ENCODE measurements around the gene DNAJC8.

The DNAJC8 gene

GRCh38 chr1:28232558-28233263, at the start of gene DNAJC8:
Gene DNAJC8 (minus strand): TSS chr1:28233029. CDS start chr1:28232998, 31 bp downstream.
- peak; percentile 93 for FAIRE-seq
- peak; percentile 90 for DNase-seq (ENCODE audit: extremely low spot score, insufficient read length, low read depth)

DNA sequence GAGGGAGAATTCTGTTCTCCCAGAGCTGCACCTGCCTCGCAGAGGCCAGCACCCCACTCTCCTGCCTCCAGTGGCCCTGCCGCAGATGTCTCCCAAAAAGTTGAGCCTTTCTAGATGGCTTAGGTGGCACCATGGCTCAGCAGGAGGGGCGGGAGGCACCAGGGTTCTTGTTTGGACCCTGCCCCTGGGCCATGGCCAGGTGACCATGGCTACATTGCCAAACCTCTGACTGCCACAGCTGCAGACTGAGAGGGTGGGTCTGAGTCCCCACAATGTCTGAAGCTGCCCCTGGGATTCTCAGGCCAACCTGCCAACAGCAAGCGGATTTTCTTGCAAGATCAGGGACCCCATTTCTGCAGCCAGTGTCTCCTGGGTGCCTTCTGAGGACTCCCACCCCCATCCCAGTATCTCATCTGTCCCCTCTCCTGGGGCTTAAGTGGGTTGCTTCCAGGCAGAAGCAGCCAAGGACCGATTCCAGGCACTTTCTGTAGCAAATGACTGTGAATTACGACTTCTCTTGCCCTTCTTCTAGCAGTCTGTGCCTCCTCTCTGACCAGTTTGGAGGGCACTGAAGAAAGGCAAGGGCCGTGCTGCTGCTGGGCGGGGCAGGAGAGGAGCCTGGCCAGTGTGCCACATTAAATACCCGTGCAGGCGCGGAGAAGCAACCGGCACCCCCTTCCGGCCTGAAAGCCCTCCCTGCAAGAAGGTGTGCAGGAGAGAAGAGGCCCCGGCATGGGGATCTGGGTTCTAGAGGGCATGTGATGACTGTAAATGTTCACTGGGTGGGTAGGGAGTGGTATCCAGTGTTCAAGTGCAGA, 49.0 kb upstream of the DNAJC8 start:
- FAIRE-seq (no peak), DNase-seq (ENCODE audit: extremely low spot score, insufficient read length, low read depth) (no peak)

GRCh38 chr1:28280977-28281381, 48.1 kb upstream of the DNAJC8 start:
- FAIRE-seq (no peak), DNase-seq (ENCODE audit: extremely low spot score, insufficient read length, low read depth) (no peak)

- DNase-seq (ENCODE audit: extremely low spot score, insufficient read length, low read depth) = no peak
- FAIRE-seq = no peak
Observed at GRCh38 chr1:28280501-28280900, 47.7 kb upstream of the DNAJC8 start.

DNA sequence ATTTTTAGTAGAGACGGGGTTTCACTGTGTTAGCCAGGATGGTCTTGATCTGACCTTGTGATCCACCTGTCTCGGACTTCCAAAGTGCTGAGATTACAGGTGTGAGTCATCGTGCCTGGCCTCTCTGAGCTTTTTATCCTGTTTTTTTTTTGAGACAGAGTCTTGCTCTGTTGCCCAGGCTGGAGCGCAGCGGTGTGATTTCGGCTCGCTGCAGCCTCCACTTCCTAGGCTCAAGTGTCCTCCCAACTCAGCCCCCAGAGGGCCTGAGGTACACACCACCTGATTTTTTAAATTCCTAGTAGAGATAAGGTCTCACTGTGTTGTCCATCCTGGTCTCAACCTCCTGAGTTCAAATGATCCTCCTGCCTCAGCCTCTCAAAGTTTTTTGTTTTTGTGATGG, 46.9 kb upstream of the DNAJC8 start:
- FAIRE-seq (no peak), DNase-seq (ENCODE audit: extremely low spot score, insufficient read length, low read depth) (no peak)

DNA sequence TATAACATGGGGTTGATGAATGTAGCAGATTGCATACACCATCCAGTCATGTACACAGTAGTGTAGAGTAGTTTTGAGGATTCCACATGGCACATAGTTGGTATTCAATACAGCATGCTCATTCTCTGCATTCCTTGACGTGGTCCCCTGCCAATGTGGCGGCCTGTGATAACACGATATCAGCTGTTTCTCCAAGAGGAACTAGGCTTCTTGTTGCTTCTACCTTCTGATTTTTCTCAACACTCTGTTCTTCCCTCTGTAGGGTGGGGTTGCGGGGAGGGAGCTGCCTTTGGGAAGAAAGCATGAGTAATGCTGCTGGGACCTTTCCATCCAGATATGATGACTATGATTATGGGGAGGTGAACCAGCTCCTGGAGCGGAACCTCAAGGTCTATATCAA, 45.9 kb upstream of the DNAJC8 start:
- DNase-seq (ENCODE audit: extremely low spot score, insufficient read length, low read depth) (no peak), FAIRE-seq (no peak)

- FAIRE-seq (no peak), DNase-seq (ENCODE audit: extremely low spot score, insufficient read length, low read depth) (no peak)
Observed at GRCh38 chr1:28273216-28273860, 40.5 kb upstream of the DNAJC8 start.

DNA sequence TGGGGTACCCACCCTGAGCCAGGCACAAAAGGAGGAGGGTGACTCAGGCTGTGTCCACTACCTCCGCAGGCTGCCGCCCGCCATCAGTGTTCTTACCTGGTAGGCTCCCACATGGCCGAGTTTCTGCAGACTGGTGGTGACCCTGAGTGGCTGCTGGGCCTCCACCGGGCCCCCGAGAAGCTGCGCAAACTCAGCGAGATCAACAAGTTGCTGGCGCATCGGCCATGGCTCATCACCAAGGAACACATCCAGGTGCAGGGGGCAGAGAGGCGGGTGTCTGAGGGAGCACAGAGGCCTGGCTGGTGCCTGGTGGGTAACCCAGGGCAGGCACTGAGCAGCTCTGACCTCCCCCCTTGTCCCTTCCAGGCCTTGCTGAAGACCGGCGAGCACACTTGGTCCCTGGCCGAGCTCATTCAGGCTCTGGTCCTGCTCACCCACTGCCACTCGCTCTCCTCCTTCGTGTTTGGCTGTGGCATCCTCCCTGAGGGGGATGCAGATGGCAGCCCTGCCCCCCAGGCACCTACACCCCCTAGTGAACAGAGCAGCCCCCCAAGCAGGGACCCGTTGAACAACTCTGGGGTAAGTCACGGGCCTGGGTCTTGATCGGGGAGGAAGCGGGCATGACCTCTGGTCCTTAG, 39.5 kb upstream of the DNAJC8 start:
- DNase-seq (ENCODE audit: extremely low spot score, insufficient read length, low read depth) = no peak
- no peak for FAIRE-seq

DNA sequence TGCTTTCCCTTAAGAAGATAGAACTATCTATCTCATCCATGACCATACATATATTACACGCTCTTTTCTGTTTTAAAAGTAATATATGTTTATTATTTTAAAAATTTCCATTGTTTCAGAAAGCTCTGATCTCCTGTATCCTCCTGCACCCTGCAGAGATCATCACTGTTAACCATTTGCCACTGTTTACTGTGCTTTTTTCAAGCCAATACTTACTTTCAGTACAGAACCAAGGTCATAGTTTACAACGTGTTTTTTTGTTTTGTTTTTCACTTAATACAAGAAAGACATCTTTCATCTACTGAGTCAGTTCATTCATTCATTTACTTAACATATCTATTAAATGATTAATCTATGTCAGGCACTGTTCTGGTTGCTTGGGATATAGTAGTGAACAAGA, 36.7 kb upstream of the DNAJC8 start:
- FAIRE-seq = no peak
- no peak for DNase-seq (ENCODE audit: extremely low spot score, insufficient read length, low read depth)

DNA sequence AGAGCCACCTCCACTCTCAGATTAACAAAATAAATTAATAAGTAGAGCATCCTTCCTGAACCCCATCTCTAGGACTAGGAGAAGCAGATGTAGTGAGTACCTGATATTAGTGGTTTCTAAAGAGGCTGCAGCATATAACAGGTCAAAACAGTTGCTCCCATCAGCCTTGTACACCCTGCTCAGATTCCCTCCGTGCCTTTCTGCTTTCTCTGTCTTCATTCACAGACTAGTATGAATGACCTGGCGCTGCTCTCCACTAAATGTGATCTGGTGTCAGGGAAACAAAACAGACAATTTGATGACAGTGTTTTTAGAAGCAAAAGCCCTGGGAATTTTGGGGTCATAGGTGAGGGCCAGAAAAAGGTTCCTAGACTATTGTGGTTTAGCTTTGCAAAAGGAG, 34.8 kb upstream of the DNAJC8 start:
- no peak for DNase-seq (ENCODE audit: extremely low spot score, insufficient read length, low read depth)
- no peak for FAIRE-seq

- no peak for DNase-seq (ENCODE audit: extremely low spot score, insufficient read length, low read depth)
- no peak for FAIRE-seq
Observed at GRCh38 chr1:28266920-28267322, 34.1 kb upstream of the DNAJC8 start.

DNA sequence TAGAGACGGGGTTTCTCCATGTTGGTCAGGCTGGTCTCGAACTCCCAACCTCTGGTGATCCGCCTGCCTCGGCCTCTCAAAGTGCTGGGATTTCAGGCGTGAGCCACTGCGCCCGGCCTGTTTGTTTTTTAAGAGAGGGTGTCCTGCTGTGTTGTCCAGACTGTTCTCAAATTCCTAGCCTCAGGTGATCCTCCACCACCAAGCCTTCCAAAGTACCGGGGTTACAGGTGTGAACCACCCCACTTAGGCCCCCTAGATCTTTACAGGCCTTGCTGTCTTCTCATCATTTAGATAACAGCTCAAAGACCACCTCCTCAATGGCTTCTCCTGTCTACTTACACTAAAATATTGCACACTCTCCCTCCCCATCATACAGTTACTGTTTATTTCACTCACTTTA, 32.7 kb upstream of the DNAJC8 start:
- DNase-seq (ENCODE audit: extremely low spot score, insufficient read length, low read depth) = no peak
- no peak for FAIRE-seq

GRCh38 chr1:28264897-28265296, 32.1 kb upstream of the DNAJC8 start:
- FAIRE-seq (no peak), DNase-seq (ENCODE audit: extremely low spot score, insufficient read length, low read depth) (no peak)

DNA sequence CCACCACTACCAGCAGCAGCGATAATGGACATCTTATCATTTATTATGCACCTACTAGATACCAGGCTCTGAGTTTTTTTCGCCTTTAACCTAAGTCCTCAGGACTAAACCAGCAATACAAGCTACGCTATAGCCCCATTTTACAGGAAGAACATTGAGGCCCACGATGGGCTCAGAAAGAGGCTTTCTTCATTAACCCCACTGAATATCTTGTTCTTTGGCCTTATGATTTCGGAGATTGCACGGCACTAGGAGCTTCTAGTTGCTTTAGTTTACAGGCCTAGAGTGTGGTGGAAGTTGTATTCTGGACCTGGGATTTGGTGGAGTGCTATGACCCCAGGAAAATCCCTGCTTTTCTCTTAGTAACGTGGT, 28.0 kb upstream of the DNAJC8 start:
- FAIRE-seq (no peak), DNase-seq (ENCODE audit: extremely low spot score, insufficient read length, low read depth) (no peak)

DNA sequence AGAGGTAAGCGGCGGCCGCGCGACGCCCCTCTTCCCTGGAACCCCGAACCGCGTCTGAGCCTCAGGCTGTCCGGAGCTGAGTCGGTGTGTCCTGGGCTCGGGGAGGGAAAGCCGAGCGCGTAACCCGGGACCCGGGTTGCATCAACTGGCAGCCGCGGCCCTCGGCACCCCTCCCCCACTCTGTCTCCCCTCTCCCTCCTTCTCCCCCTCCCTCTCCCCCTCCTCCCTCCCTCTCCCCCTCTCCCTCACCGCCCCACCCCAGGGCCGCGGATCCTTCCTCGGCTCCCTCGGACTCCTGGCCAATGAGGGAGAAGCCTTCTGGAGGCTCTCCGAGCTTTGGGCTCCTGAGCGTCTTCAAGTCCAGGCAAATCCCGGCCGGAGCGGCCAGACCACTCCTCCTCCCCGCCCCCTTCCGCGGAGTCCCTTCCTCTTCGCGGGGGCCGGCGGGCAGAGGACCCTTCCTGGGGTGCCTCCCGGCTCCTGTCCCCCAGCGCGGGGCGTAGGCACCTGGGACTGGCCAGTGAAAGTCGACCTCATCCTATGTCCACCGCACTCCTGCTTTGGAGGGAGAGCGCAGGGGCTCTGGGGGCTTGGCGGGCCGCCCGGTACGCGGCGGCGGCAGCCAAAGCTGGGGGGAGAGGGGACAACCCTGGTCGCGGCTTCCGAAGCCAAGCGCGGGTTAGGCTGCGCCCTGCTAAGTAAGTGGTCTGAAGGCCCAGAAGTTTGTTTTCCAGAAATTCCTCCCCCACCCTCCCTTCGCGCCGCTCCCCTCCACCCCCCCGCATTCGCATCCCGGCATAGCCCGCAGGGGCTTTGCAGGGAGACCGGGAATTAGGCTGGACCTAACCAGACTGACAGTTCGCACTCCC, 27.3 kb upstream of the DNAJC8 start:
- FAIRE-seq = no peak

DNA sequence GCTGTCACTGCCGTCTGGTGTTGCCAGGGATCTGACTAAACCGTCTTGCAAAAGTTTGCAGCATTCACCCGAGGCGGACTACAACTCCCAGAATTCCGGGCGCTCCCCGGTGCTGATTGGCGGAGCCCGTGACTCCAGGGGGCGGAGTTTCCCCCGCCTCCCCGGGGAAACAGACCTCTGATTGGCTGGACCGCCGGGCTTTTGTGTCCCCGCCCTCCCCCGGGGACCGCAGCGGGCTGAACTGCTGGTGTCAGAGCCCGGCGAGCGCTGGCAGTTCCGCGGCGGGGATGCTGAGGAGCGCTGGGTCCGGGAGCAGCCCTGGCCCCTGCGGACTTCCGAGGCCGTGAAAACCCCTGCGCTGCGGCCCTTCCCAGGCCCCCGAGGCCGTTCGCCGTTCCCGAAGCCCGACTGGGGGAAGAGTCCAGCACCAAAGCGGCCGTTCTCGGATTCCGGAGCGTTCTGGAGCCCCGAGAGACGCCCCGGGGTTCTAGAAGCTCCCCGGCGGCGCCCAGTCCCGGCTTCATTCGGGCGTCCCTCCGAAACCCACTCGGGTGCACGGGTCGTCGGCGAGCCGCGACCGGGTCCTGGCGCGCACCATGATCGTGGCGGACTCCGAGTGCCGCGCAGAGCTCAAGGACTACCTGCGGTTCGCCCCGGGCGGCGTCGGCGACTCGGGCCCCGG, 26.6 kb upstream of the DNAJC8 start, which contains the start of gene SESN2:
Gene SESN2 (plus strand): TSS at position 267 of the 682 bp plus-strand sequence. CDS start 330 bp downstream, at position 597.
- peak; percentile 98 for DNase-seq (ENCODE audit: extremely low spot score, insufficient read length, low read depth)
- FAIRE-seq = peak; percentile 97

More for the DNA sequence above, 27.3 kb upstream of the DNAJC8 start:
- DNase-seq (ENCODE audit: extremely low spot score, insufficient read length, low read depth) = no peak

GRCh38 chr1:28258628-28259251, 25.9 kb upstream of the DNAJC8 start:
- FAIRE-seq (no peak), DNase-seq (ENCODE audit: extremely low spot score, insufficient read length, low read depth) (no peak)

GRCh38 chr1:28257736-28258135, 24.9 kb upstream of the DNAJC8 start:
- no peak for DNase-seq (ENCODE audit: extremely low spot score, insufficient read length, low read depth)
- FAIRE-seq = no peak

Measured in GM18507 (cell line).